T-helper 2 cell treated with Interferon-gamma antibody and Interleukin-4, amounts not matched to agents 5 μg/mL and 100 μg/mL, for 36 hours (primary cell): ENCODE results near the gene ACRBP.
A peak's percentile ranks its signal among the peaks of the same experiment; 100 is the strongest.

ENCODE experiments used
- DNase-seq: peaks from one replicate; pipeline ENCODE4 v3.0.0; 2021; ENCODE audit warnings: low spot score
- H3K27ac Mint-ChIP-seq: one replicate; pipeline ENCODE4 v1.8.0; 2021; ENCODE audit warnings: mild to moderate bottlenecking, mixed read lengths
- H3K27me3 Mint-ChIP-seq: one replicate; pipeline ENCODE4 v1.8.0; 2021; ENCODE audit warnings: low read depth, mixed read lengths
- H3K36me3 Mint-ChIP-seq: one replicate; pipeline ENCODE4 v1.8.0; 2021; ENCODE audit warnings: low read depth, mixed read lengths
- H3K4me1 Mint-ChIP-seq: one replicate; pipeline ENCODE4 v1.8.0; 2021; ENCODE audit warnings: low read depth, mixed read lengths
- H3K4me3 Mint-ChIP-seq: one replicate; pipeline ENCODE4 v1.8.0; 2022; ENCODE audit warnings: mild to moderate bottlenecking, moderate library complexity, mixed read lengths
- H3K9me3 Mint-ChIP-seq: one replicate; pipeline ENCODE4 v1.8.0; 2021; ENCODE audit warnings: mixed read lengths

Gene ACRBP

GRCh38 chr12:6615802-6616201, 31.4 kb downstream of the ACRBP start:
- peaks cover 5% of the 10 kb centered on the region for H3K36me3 Mint-ChIP-seq
- H3K4me3 Mint-ChIP-seq: no peak overlapping the region
- no peaks in the 10 kb centered on the region for H3K9me3 Mint-ChIP-seq
- H3K27me3 Mint-ChIP-seq: no peaks in the 10 kb centered on the region
- DNase-seq: no peak
- H3K27ac Mint-ChIP-seq: no peak overlapping the region
- peaks cover 39% of the 10 kb centered on the region for H3K4me1 Mint-ChIP-seq

- Mint-ChIP-seq H3K27me3 (no peaks in the 10 kb centered on the region), H3K27ac (peak overlapping the region; percentile 38), H3K4me3 (no peak overlapping the region), H3K4me1 (peaks cover 41% of the 10 kb centered on the region), H3K36me3 (peaks cover 2% of the 10 kb centered on the region), H3K9me3 (no peaks in the 10 kb centered on the region)
- no peak for DNase-seq
Observed at GRCh38 chr12:6614513-6615172, 32.6 kb downstream of the ACRBP start.

GRCh38 chr12:6613776-6614512, 33.3 kb downstream of the ACRBP start:
- no peak for DNase-seq
- Mint-ChIP-seq H3K9me3 (no peaks in the 10 kb centered on the region), H3K27me3 (no peaks in the 10 kb centered on the region), H3K4me1 (peaks cover 41% of the 10 kb centered on the region), H3K36me3 (no peaks in the 10 kb centered on the region), H3K27ac (peak overlapping the region; percentile 38), H3K4me3 (no peak overlapping the region)

- Mint-ChIP-seq H3K27me3 (no peaks in the 10 kb centered on the region), H3K9me3 (no peaks in the 10 kb centered on the region), H3K27ac (peak overlapping the region; percentile 67), H3K4me1 (peaks cover 39% of the 10 kb centered on the region), H3K4me3 (peak overlapping the region; percentile 32), H3K36me3 (no peaks in the 10 kb centered on the region)
- DNase-seq: no peak
Observed at GRCh38 chr12:6613015-6613775, 34.0 kb downstream of the ACRBP start.

- H3K36me3 Mint-ChIP-seq: no peaks in the 10 kb centered on the region
- peak overlapping the region; percentile 74 for H3K27ac Mint-ChIP-seq
- no peak for DNase-seq
- peaks cover 36% of the 10 kb centered on the region for H3K4me1 Mint-ChIP-seq
- H3K4me3 Mint-ChIP-seq: peak overlapping the region; percentile 59
- H3K9me3 Mint-ChIP-seq: no peaks in the 10 kb centered on the region
- no peaks in the 10 kb centered on the region for H3K27me3 Mint-ChIP-seq
Observed at GRCh38 chr12:6612652-6613014, 34.6 kb downstream of the ACRBP start.

- Mint-ChIP-seq H3K36me3 (no peaks in the 10 kb centered on the region), H3K27me3 (no peaks in the 10 kb centered on the region), H3K27ac (peak overlapping the region; percentile 74), H3K9me3 (no peaks in the 10 kb centered on the region), H3K4me3 (peak overlapping the region; percentile 59), H3K4me1 (peaks cover 36% of the 10 kb centered on the region)
- DNase-seq: no peak
Observed at GRCh38 chr12:6612247-6612646, 35.0 kb downstream of the ACRBP start.

GRCh38 chr12:6608592-6609281, 38.5 kb downstream of the ACRBP start:
- no peaks in the 10 kb centered on the region for H3K9me3 Mint-ChIP-seq
- DNase-seq: no peak

GRCh38 chr12:6607751-6608591, 39.3 kb downstream of the ACRBP start:
- Mint-ChIP-seq H3K4me3 (no peak overlapping the region), H3K9me3 (no peaks in the 10 kb centered on the region), H3K36me3 (peaks cover 24% of the 10 kb centered on the region), H3K4me1 (peaks cover 43% of the 10 kb centered on the region), H3K27me3 (no peaks in the 10 kb centered on the region), H3K27ac (no peak overlapping the region)
- DNase-seq: peak; percentile 69

More at GRCh38 chr12:6608592-6609281, 38.5 kb downstream of the ACRBP start:
- Mint-ChIP-seq H3K4me3 (no peak overlapping the region), H3K4me1 (peaks cover 42% of the 10 kb centered on the region), H3K27ac (no peak overlapping the region), H3K27me3 (no peaks in the 10 kb centered on the region), H3K36me3 (peaks cover 16% of the 10 kb centered on the region)

GRCh38 chr12:6606331-6607131, 40.7 kb downstream of the ACRBP start:
- peak overlapping the region; percentile 86 for H3K4me3 Mint-ChIP-seq
- DNase-seq: peak; percentile 57
- peaks cover 42% of the 10 kb centered on the region for H3K4me1 Mint-ChIP-seq

GRCh38 chr12:6605421-6606330, 41.6 kb downstream of the ACRBP start:
- peak; percentile 46 for DNase-seq
- peaks cover 36% of the 10 kb centered on the region for H3K4me1 Mint-ChIP-seq
- peak overlapping the region; percentile 86 for H3K4me3 Mint-ChIP-seq
- peak overlapping the region; percentile 67 for H3K27ac Mint-ChIP-seq
- H3K27me3 Mint-ChIP-seq: no peaks in the 10 kb centered on the region
- no peaks in the 10 kb centered on the region for H3K9me3 Mint-ChIP-seq
- peaks cover 45% of the 10 kb centered on the region for H3K36me3 Mint-ChIP-seq

More at GRCh38 chr12:6606331-6607131, 40.7 kb downstream of the ACRBP start:
- H3K27me3 Mint-ChIP-seq: no peaks in the 10 kb centered on the region
- H3K27ac Mint-ChIP-seq: peak overlapping the region; percentile 67
- H3K36me3 Mint-ChIP-seq: peaks cover 37% of the 10 kb centered on the region
- H3K9me3 Mint-ChIP-seq: no peaks in the 10 kb centered on the region

GRCh38 chr12:6604259-6605029, 42.8 kb downstream of the ACRBP start:
- DNase-seq: no peak
- Mint-ChIP-seq H3K4me3 (peak overlapping the region; percentile 86), H3K27ac (peak overlapping the region; percentile 67), H3K9me3 (no peaks in the 10 kb centered on the region), H3K27me3 (no peaks in the 10 kb centered on the region), H3K36me3 (peaks cover 57% of the 10 kb centered on the region), H3K4me1 (peaks cover 34% of the 10 kb centered on the region)
